ENCODE data around the gene SCYL2. TPM values are rescaled to one million over a fixed set of nuclear protein-coding genes. Genes with fewer than 3 reads are reported as not detected.
"Not testable (repeated sequence)": the region's sequence is repeated elsewhere in the genome, so short reads cannot be mapped to it uniquely, and the experiment has no call there.

Gene SCYL2, protein sequence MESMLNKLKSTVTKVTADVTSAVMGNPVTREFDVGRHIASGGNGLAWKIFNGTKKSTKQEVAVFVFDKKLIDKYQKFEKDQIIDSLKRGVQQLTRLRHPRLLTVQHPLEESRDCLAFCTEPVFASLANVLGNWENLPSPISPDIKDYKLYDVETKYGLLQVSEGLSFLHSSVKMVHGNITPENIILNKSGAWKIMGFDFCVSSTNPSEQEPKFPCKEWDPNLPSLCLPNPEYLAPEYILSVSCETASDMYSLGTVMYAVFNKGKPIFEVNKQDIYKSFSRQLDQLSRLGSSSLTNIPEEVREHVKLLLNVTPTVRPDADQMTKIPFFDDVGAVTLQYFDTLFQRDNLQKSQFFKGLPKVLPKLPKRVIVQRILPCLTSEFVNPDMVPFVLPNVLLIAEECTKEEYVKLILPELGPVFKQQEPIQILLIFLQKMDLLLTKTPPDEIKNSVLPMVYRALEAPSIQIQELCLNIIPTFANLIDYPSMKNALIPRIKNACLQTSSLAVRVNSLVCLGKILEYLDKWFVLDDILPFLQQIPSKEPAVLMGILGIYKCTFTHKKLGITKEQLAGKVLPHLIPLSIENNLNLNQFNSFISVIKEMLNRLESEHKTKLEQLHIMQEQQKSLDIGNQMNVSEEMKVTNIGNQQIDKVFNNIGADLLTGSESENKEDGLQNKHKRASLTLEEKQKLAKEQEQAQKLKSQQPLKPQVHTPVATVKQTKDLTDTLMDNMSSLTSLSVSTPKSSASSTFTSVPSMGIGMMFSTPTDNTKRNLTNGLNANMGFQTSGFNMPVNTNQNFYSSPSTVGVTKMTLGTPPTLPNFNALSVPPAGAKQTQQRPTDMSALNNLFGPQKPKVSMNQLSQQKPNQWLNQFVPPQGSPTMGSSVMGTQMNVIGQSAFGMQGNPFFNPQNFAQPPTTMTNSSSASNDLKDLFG
- total RNA-seq = 10 to 100 TPM; 31.8 to 40.1 TPM
- 18.8 TPM for polyA plus RNA-seq

- H3K4me3 Mint-ChIP-seq = peak within 1 kb of the TSS; percentile 94 to 100 (median 99)
- Histone ChIP-seq H3K4me3 (ENCODE audit: low read length) (peak within 1 kb of the TSS; percentile 92), H3K27me3 (ENCODE audit: insufficient read depth, low read length, poor library complexity, severe bottlenecking) (no peaks in the 10 kb centered on the region), H3K36me3 (ENCODE audit: insufficient read depth, low read length) (no peaks in the 10 kb centered on the region), H3K9me3 (ENCODE audit: low read length) (no peaks in the 10 kb centered on the region), H3K27ac (ENCODE audit: low read depth, low read length) (peak within 1 kb of the TSS; percentile 89), H3K4me1 (ENCODE audit: insufficient read depth, low read length) (peaks cover 34% of the 10 kb centered on the region)
- H3K4me1 Mint-ChIP-seq = peaks cover 29 to 47% (median 42%) of the 10 kb centered on the region in 3 donors
- H3K27ac Mint-ChIP-seq = peak within 1 kb of the TSS; percentile 85 to 100 (median 99)
- peaks cover 0 to 10% (median 0%) of the 10 kb centered on the region in 3 donors for H3K36me3 Mint-ChIP-seq
- DNase-seq = peak; percentile 87 to 97 (median 95)
- H3K27me3 Mint-ChIP-seq = no peaks in the 10 kb centered on the region
- POLR2A ChIA-PET = interaction anchor here (0.6 to 1.9 kb wide), 2 partner anchors 14 to 66 kb away, joined by 3 to 23 read pairs; partner anchors contain the start of gene ACTR6
- CTCF ChIA-PET = interaction anchor here (0.9 to 2.3 kb wide), 6 partner anchors 9 to 112 kb away, joined by 3 to 8 read pairs (median 4); partner anchors contain the start of gene ACTR6
- no peaks in the 10 kb centered on the region for H3K9me3 Mint-ChIP-seq
Measured at GRCh38 chr12:100266835-100267602, at the start of gene SCYL2, which contains the start of gene DEPDC4. Gene SCYL2 (plus strand): TSS chr12:100267177. CDS start chr12:100282971, 15,794 bp downstream. Gene DEPDC4 (minus strand): TSS chr12:100267079. CDS start chr12:100267076, 3 bp downstream.

DNA sequence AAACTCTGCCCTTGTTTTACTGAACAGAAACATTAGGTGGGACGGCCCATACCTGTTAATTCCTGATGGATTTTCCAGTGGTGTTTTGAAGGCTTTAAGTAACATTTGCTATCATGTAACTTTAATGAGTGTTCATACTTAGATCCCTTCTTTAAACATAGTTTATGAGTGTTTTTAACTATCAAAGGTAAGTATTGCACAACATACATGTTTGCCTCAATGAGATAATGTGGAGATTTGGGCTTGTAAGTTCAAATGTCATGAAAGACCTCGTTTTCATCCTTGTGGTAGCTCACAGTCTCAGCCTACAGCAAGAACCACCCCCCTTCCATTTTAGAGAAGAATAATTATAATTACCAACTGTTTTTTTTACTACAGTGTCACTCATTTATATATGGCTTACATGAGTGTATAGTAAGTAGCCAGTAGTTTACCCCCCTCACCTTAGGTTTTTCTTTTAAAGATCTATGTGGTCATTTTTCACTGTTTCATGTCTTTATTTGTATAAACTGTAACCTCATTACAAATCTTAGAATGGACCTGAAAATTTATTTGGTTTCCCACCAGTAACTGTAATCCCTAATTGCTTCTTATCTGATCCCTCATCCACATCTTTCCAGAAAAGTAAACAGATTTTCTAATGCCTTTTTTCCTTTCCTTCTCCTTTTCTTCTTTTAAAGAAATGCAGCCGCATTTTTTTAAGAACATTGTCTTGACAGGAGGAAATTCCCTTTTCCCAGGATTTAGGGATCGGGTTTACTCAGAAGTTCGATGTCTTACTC is 47.5 kb upstream of the SCYL2 start:
- peaks cover 37% of the 10 kb centered on the region for H3K36me3 ChIP-seq (ENCODE audit: insufficient read depth, low read length)
- no peak overlapping the region for H3K4me3 ChIP-seq (ENCODE audit: low read length)
- Mint-ChIP-seq H3K4me1 (peaks cover 0 to 8% (median 3%) of the 10 kb centered on the region in 3 donors), H3K27me3 (no peaks in the 10 kb centered on the region), H3K9me3 (no peaks in the 10 kb centered on the region), H3K36me3 (peaks cover 4 to 79% (median 20%) of the 10 kb centered on the region in 3 donors), H3K27ac (peak overlapping the region in 1 of 8 donors; percentile 24), H3K4me3 (no peak overlapping the region)
- DNase-seq = no peak
- H3K4me1 ChIP-seq (ENCODE audit: insufficient read depth, low read length) = no peaks in the 10 kb centered on the region
- no peaks in the 10 kb centered on the region for H3K9me3 ChIP-seq (ENCODE audit: low read length)
- CTCF ChIA-PET = no interaction called here
- POLR2A ChIA-PET = no interaction called here
- H3K27ac ChIP-seq (ENCODE audit: low read depth, low read length) = no peak overlapping the region
- no peaks in the 10 kb centered on the region for H3K27me3 ChIP-seq (ENCODE audit: insufficient read depth, low read length, poor library complexity, severe bottlenecking)

- POLR2A ChIA-PET = no interaction called here
- peaks cover 4 to 79% (median 16%) of the 10 kb centered on the region in 3 donors for H3K36me3 Mint-ChIP-seq
Measured at GRCh38 chr12:100221523-100221922, 45.5 kb upstream of the SCYL2 start.

GRCh38 chr12:100222173-100222572 is 44.8 kb upstream of the SCYL2 start:
- H3K27me3 ChIP-seq (ENCODE audit: insufficient read depth, low read length, poor library complexity, severe bottlenecking); H3K27ac ChIP-seq (ENCODE audit: low read depth, low read length); H3K9me3 Mint-ChIP-seq; H3K27me3 Mint-ChIP-seq; H3K4me1 ChIP-seq (ENCODE audit: insufficient read depth, low read length); CTCF ChIA-PET; H3K4me1 Mint-ChIP-seq; H3K4me3 Mint-ChIP-seq; H3K9me3 ChIP-seq (ENCODE audit: low read length); H3K4me3 ChIP-seq (ENCODE audit: low read length); DNase-seq; POLR2A ChIA-PET: not testable (repeated sequence)
- Mint-ChIP-seq H3K36me3 (peaks cover 4 to 76% (median 14%) of the 10 kb centered on the region in 3 donors), H3K27ac (peak overlapping the region in 1 of 8 donors; percentile 54)
- H3K36me3 ChIP-seq (ENCODE audit: insufficient read depth, low read length) = peaks cover 23% of the 10 kb centered on the region

More at GRCh38 chr12:100221523-100221922, 45.5 kb upstream of the SCYL2 start:
- H3K4me1 ChIP-seq (ENCODE audit: insufficient read depth, low read length) = no peaks in the 10 kb centered on the region
- no peak overlapping the region for H3K27ac ChIP-seq (ENCODE audit: low read depth, low read length)
- H3K27me3 Mint-ChIP-seq = peaks cover 0 to 1% of the 10 kb centered on the region in 2 donors
- H3K4me3 ChIP-seq (ENCODE audit: low read length) = no peak overlapping the region
- no peaks in the 10 kb centered on the region for H3K9me3 Mint-ChIP-seq
- H3K9me3 ChIP-seq (ENCODE audit: low read length) = no peaks in the 10 kb centered on the region
- no peak overlapping the region for H3K4me3 Mint-ChIP-seq
- H3K4me1 Mint-ChIP-seq = peaks cover 0 to 1% (median 0%) of the 10 kb centered on the region in 3 donors
- no peaks in the 10 kb centered on the region for H3K27me3 ChIP-seq (ENCODE audit: insufficient read depth, low read length, poor library complexity, severe bottlenecking)
- no peak for DNase-seq
- H3K27ac Mint-ChIP-seq = no peak overlapping the region
- CTCF ChIA-PET = no interaction called here
- peaks cover 23% of the 10 kb centered on the region for H3K36me3 ChIP-seq (ENCODE audit: insufficient read depth, low read length)

DNA sequence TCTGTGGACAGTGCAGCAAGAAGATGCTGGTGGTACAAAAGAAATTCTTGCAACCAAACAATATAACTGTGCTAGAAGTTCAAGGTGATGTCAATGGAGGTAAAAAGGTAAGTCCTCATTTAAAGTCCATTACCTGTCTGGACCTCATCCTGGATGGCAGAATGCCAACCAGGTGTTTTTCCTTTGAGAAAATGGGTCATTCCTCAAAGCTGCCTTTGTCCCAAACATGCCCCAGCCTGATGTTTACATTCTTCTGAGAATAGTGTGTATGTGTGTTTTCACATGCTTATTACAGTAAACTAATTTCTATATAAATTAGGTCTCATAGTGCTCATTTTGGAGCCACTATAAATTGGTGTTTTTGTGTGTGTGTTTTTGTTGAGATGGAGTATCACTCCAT is 41.5 kb upstream of the SCYL2 start:
- H3K36me3 Mint-ChIP-seq = peaks cover 4 to 48% (median 14%) of the 10 kb centered on the region in 3 donors

GRCh38 chr12:100229036-100229635 is 37.8 kb upstream of the SCYL2 start:
- CTCF ChIA-PET = interaction anchor here (1.0 kb wide), 1 partner anchor 13 kb away, joined by 3 read pairs; no protein-coding TSS in a partner anchor
- Histone ChIP-seq H3K9me3 (ENCODE audit: low read length) (no peaks in the 10 kb centered on the region), H3K4me3 (ENCODE audit: low read length) (no peak overlapping the region), H3K36me3 (ENCODE audit: insufficient read depth, low read length) (no peaks in the 10 kb centered on the region), H3K27me3 (ENCODE audit: insufficient read depth, low read length, poor library complexity, severe bottlenecking) (no peaks in the 10 kb centered on the region), H3K4me1 (ENCODE audit: insufficient read depth, low read length) (no peaks in the 10 kb centered on the region), H3K27ac (ENCODE audit: low read depth, low read length) (no peak overlapping the region)
- peaks cover 0 to 1% of the 10 kb centered on the region in 2 donors for H3K27me3 Mint-ChIP-seq
- POLR2A ChIA-PET = no interaction called here
- peak overlapping the region in 3 of 8 donors; percentile 42 to 57 (median 51) for H3K27ac Mint-ChIP-seq
- H3K4me3 Mint-ChIP-seq = no peak overlapping the region
- no peaks in the 10 kb centered on the region for H3K9me3 Mint-ChIP-seq
- peaks cover 0 to 2% (median 0%) of the 10 kb centered on the region in 3 donors for H3K4me1 Mint-ChIP-seq
- H3K36me3 Mint-ChIP-seq = peaks cover 0 to 21% (median 4%) of the 10 kb centered on the region in 3 donors
- no peak for DNase-seq

More for the DNA sequence above, 41.5 kb upstream of the SCYL2 start:
- POLR2A ChIA-PET = no interaction called here
- Mint-ChIP-seq H3K27ac (no peak overlapping the region), H3K27me3 (peaks cover 0 to 1% of the 10 kb centered on the region in 2 donors), H3K4me1 (peaks cover 0 to 2% (median 0%) of the 10 kb centered on the region in 3 donors), H3K4me3 (no peak overlapping the region), H3K9me3 (no peaks in the 10 kb centered on the region)
- no peaks in the 10 kb centered on the region for H3K9me3 ChIP-seq (ENCODE audit: low read length)
- CTCF ChIA-PET = interaction anchor here (1.4 to 2.0 kb wide), 2 partner anchors 9 kb away, joined by 5 to 8 read pairs; no protein-coding TSS in a partner anchor
- no peaks in the 10 kb centered on the region for H3K4me1 ChIP-seq (ENCODE audit: insufficient read depth, low read length)
- no peak overlapping the region for H3K4me3 ChIP-seq (ENCODE audit: low read length)
- H3K27ac ChIP-seq (ENCODE audit: low read depth, low read length) = no peak overlapping the region
- H3K27me3 ChIP-seq (ENCODE audit: insufficient read depth, low read length, poor library complexity, severe bottlenecking) = no peaks in the 10 kb centered on the region
- peaks cover 10% of the 10 kb centered on the region for H3K36me3 ChIP-seq (ENCODE audit: insufficient read depth, low read length)
- no peak for DNase-seq
